OCI-LY3 (cell line): Measurements from ENCODE around the gene ADGRA3.
A peak's percentile ranks its signal among the peaks of the same experiment; 100 is the strongest.

Source experiments
- H2AFZ ChIP-seq: fragments of 200-600, 300-600 bp; shearing (Covaris generic); 2 replicates; pipeline ENCODE4 v1.6.0; 2014; ENCODE audit warnings: antibody characterized with exemption, low read depth, low read length
- H3K27ac ChIP-seq: fragments of 200-600, 300-600 bp; sonication (generic); 2 replicates; pipeline ENCODE4 v1.5.1; 2014; ENCODE audit warnings: mild to moderate bottlenecking, low read length, moderate library complexity, mixed read lengths
- H3K27me3 ChIP-seq: fragments of 200-600, 300-600 bp; sonication (generic); 2 replicates; pipeline ENCODE4 v1.6.1; 2014; ENCODE audit warnings: low read depth, low read length, mixed read lengths
- H3K36me3 ChIP-seq: fragments of 200-600, 300-600 bp; sonication (generic); replicated peaks from 2 replicates; pipeline ENCODE3; 2014; ENCODE audit warnings: low read depth, low read length, mixed read lengths
- H3K4me1 ChIP-seq: fragments of 300-600, 200-600 bp; sonication (generic); 2 replicates; pipeline ENCODE4 v1.6.1; 2014; ENCODE audit warnings: low read length, mixed read lengths
- H3K4me2 ChIP-seq: fragments of 200-600, 300-600 bp; sonication (generic); 2 replicates; pipeline ENCODE4 v1.6.1; 2014; ENCODE audit warnings: low read length, mixed read lengths
- H3K4me3 ChIP-seq: fragments of 300-600, 200-600 bp; sonication (generic); 2 replicates; pipeline ENCODE4 v1.5.1; 2014; ENCODE audit warnings: antibody characterized with exemption, mild to moderate bottlenecking, low read length, moderate library complexity
- H3K79me2 ChIP-seq: fragments of 300-600, 200-600 bp; shearing (Covaris generic); 2 replicates; pipeline ENCODE4 v1.6.1; 2014; ENCODE audit warnings: mild to moderate bottlenecking, low read length, mixed read lengths
- H3K9ac ChIP-seq: fragments of 300-600, 200-600 bp; shearing (Covaris generic); 2 replicates; pipeline ENCODE4 v1.6.0; 2014; ENCODE audit warnings: mild to moderate bottlenecking, low read length, moderate library complexity
- H3K9me3 ChIP-seq: fragments of 200-600, 300-600 bp; shearing (Covaris generic); 2 replicates; pipeline ENCODE4 v1.6.1; 2014; ENCODE audit warnings: low read length, mixed read lengths; ENCODE audit not compliant: insufficient read depth
- H4K20me1 ChIP-seq: fragments of 200-600, 300-600 bp; sonication (generic); 2 replicates; pipeline ENCODE4 v1.6.1; 2016; ENCODE audit warnings: low read length, mixed read lengths; ENCODE audit not compliant: insufficient read depth
- CTCF ChIP-seq: fragments of 200-600, 300-600 bp; sonication (generic); IDR thresholded peaks from 2 replicates; pipeline ENCODE4 v1.5.1; 2014; ENCODE audit warnings: antibody characterized with exemption, low read length, low read depth
- EZH2phosphoT487 ChIP-seq: fragments of 200-600 bp; shearing (Covaris generic); IDR thresholded peaks from 2 replicates; pipeline ENCODE4 v1.6.1; 2018; ENCODE audit warnings: antibody characterized with exemption, mixed run types, low read depth

ADGRA3 gene

GRCh38 chr4:22412013-22412412 is 103.9 kb downstream of the ADGRA3 start:
- H3K4me1 ChIP-seq: peaks cover 8% of the 10 kb centered on the region
- no peaks in the 10 kb centered on the region for H3K27me3 ChIP-seq
- no peak overlapping the region for H3K4me3 ChIP-seq
- H4K20me1 ChIP-seq: no peaks in the 10 kb centered on the region
- no peak overlapping the region for H3K4me2 ChIP-seq
- no peak for TF ChIP-seq EZH2phosphoT487
- TF ChIP-seq CTCF: no peak
- no peak overlapping the region for H3K27ac ChIP-seq
- H3K9me3 ChIP-seq: no peaks in the 10 kb centered on the region
- H2AFZ ChIP-seq: no peak overlapping the region
- no peaks in the 10 kb centered on the region for H3K79me2 ChIP-seq
- no peak overlapping the region for H3K9ac ChIP-seq
- H3K36me3 ChIP-seq: no peaks in the 10 kb centered on the region

GRCh38 chr4:22410645-22411247 is 105.1 kb downstream of the ADGRA3 start:
- H3K27ac ChIP-seq: no peak overlapping the region
- TF ChIP-seq EZH2phosphoT487 (no peak), CTCF (peak; percentile 61)

GRCh38 chr4:22408474-22408873 is 107.4 kb downstream of the ADGRA3 start:
- H3K79me2 ChIP-seq: no peaks in the 10 kb centered on the region
- no peak overlapping the region for H3K4me3 ChIP-seq
- H3K36me3 ChIP-seq: peaks cover 3% of the 10 kb centered on the region
- peaks cover 8% of the 10 kb centered on the region for H3K4me1 ChIP-seq
- H3K9me3 ChIP-seq: no peaks in the 10 kb centered on the region
- no peak overlapping the region for H3K4me2 ChIP-seq
- no peaks in the 10 kb centered on the region for H3K27me3 ChIP-seq
- H3K9ac ChIP-seq: no peak overlapping the region
- no peak overlapping the region for H3K27ac ChIP-seq
- no peak overlapping the region for H2AFZ ChIP-seq
- TF ChIP-seq CTCF: no peak
- TF ChIP-seq EZH2phosphoT487: no peak
- H4K20me1 ChIP-seq: no peaks in the 10 kb centered on the region

More at GRCh38 chr4:22410645-22411247, 105.1 kb downstream of the ADGRA3 start:
- Histone ChIP-seq H3K27me3 (no peaks in the 10 kb centered on the region), H3K4me1 (peaks cover 8% of the 10 kb centered on the region), H3K4me3 (no peak overlapping the region), H3K4me2 (no peak overlapping the region), H3K36me3 (no peaks in the 10 kb centered on the region), H3K79me2 (no peaks in the 10 kb centered on the region), H4K20me1 (no peaks in the 10 kb centered on the region), H2AFZ (no peak overlapping the region), H3K9me3 (no peaks in the 10 kb centered on the region), H3K9ac (no peak overlapping the region)

- H4K20me1 ChIP-seq: no peaks in the 10 kb centered on the region
- TF ChIP-seq CTCF (no peak), EZH2phosphoT487 (no peak)
- no peaks in the 10 kb centered on the region for H3K27me3 ChIP-seq
- H3K4me3 ChIP-seq: no peak overlapping the region
- H3K4me1 ChIP-seq: peaks cover 8% of the 10 kb centered on the region
- no peak overlapping the region for H2AFZ ChIP-seq
- peaks cover 3% of the 10 kb centered on the region for H3K36me3 ChIP-seq
- no peaks in the 10 kb centered on the region for H3K9me3 ChIP-seq
- H3K27ac ChIP-seq: no peak overlapping the region
- no peaks in the 10 kb centered on the region for H3K79me2 ChIP-seq
- H3K4me2 ChIP-seq: peak overlapping the region; percentile 1; the same call in 1 of the 2 replicates
- H3K9ac ChIP-seq: no peak overlapping the region
These were observed 108.5 kb downstream of the ADGRA3 start for GRCh38 chr4:22407361-22407760.
